Measurements from ENCODE around the gene HECW1.

GRCh38 chr7:43119371-43120075 is 7.1 kb downstream of the HECW1 start:
- TF ChIP-seq ATF3 (CRISPR knock-in tag; IDR thresholded peaks at IDR 0.05) = no peak
- no peak for TF ChIP-seq THAP9 (CRISPR knock-in tag; IDR thresholded peaks at IDR 0.05; ENCODE audit: borderline replicate concordance)
- no peak for TF ChIP-seq JUND (CRISPR knock-in tag; IDR thresholded peaks at IDR 0.05)
- no peak for TF ChIP-seq POLR2A (IDR thresholded peaks at IDR 0.05; ENCODE audit: insufficient read depth in 1 of 2, low read depth in 2 of 2, low read length in 2 of 2)
- no peak for TF ChIP-seq REPIN1 (CRISPR knock-in tag; IDR thresholded peaks at IDR 0.05; ENCODE audit: borderline replicate concordance, low read depth)

Measured in HepG2 (cell line).